Mesenchymal stem cell (in vitro differentiated cells and primary cell): ENCODE results near the gene GLIS2.

Experiments used
- DNase-seq: peaks from one replicate; pipeline ENCODE4 v3.0.0-alpha.2; 2013
- H2AFZ ChIP-seq: one replicate; pipeline ENCODE4 v1.6.1; 2013; ENCODE audit warnings: low read depth, mild to moderate bottlenecking, control low read depth, inconsistent platforms, low read length, moderate library complexity
- H2AK5ac ChIP-seq: 2 replicates; pipeline ENCODE4 v1.6.1; 2013; ENCODE audit warnings: low read length, moderate library complexity, mild to moderate bottlenecking, inconsistent platforms; ENCODE audit not compliant: severe bottlenecking
- H2BK120ac ChIP-seq: one replicate; pipeline ENCODE4 v1.6.1; 2013; ENCODE audit warnings: low read depth, mild to moderate bottlenecking, inconsistent platforms, low read length, moderate library complexity
- H2BK12ac ChIP-seq, 2 experiments: one replicate each; pipeline ENCODE4 v1.6.1; 2013; ENCODE audit warnings: inconsistent platforms in 2 of 2, low read length in 2 of 2, mild to moderate bottlenecking in 2 of 2, moderate library complexity in 2 of 2, control low read depth in 1 of 2
- H2BK15ac ChIP-seq: one replicate; pipeline ENCODE4 v1.6.1; 2013; ENCODE audit warnings: mild to moderate bottlenecking, low read depth, inconsistent platforms; ENCODE audit not compliant: poor library complexity, severe bottlenecking
- H2BK5ac ChIP-seq: 2 replicates; pipeline ENCODE4 v1.6.1; 2013; ENCODE audit warnings: low read depth, mild to moderate bottlenecking, low read length, control low read depth, inconsistent platforms; ENCODE audit not compliant: poor library complexity, severe bottlenecking
- H3K14ac ChIP-seq, 2 experiments: one replicate each; pipeline ENCODE4 v1.6.1; 2013; ENCODE audit warnings: inconsistent platforms in 2 of 2, low read length in 2 of 2, control low read depth in 1 of 2, mild to moderate bottlenecking in 1 of 2, moderate library complexity in 1 of 2
- H3K18ac ChIP-seq, 2 experiments: one replicate each; pipeline ENCODE4 v1.6.1; 2013; ENCODE audit warnings: inconsistent platforms in 2 of 2, low read length in 2 of 2, control low read depth in 1 of 2, low read depth in 1 of 2, mild to moderate bottlenecking in 1 of 2
- H3K23ac ChIP-seq, 2 experiments: one replicate each; pipeline ENCODE4 v1.6.1; 2013; ENCODE audit warnings: inconsistent platforms in 2 of 2, low read length in 2 of 2, mild to moderate bottlenecking in 2 of 2, moderate library complexity in 2 of 2, control low read depth in 1 of 2
- H3K27ac ChIP-seq: 2 replicates; pipeline ENCODE4 v1.5.1; 2013; ENCODE audit warnings: mild to moderate bottlenecking, moderate library complexity, low read length, control low read depth, inconsistent platforms; ENCODE audit not compliant: poor library complexity, severe bottlenecking
- H3K27me3 ChIP-seq, 2 experiments: 2 replicates each; pipeline versions ENCODE4 v1.6.1 to v1.7.0; 2013; ENCODE audit warnings: low read length in 2 of 2, mild to moderate bottlenecking in 2 of 2, moderate library complexity in 2 of 2, control low read depth in 1 of 2, inconsistent platforms in 1 of 2; ENCODE audit not compliant: control insufficient read depth in 1 of 2, insufficient read depth in 1 of 2
- H3K36me3 ChIP-seq, 2 experiments: 2 replicates each; pipeline versions ENCODE4 v1.6.1 to v1.7.0; 2013; ENCODE audit warnings: low read length in 2 of 2, control low read depth in 1 of 2, inconsistent platforms in 1 of 2, low read depth in 1 of 2, mild to moderate bottlenecking in 1 of 2; ENCODE audit not compliant: insufficient read depth in 2 of 2, control insufficient read depth in 1 of 2
- H3K4ac ChIP-seq, 2 experiments: one replicate each; pipeline ENCODE4 v1.6.1; 2013; ENCODE audit warnings: inconsistent platforms in 2 of 2, low read length in 2 of 2, mild to moderate bottlenecking in 2 of 2, moderate library complexity in 2 of 2, control low read depth in 1 of 2, low read depth in 1 of 2
- H3K4me1 ChIP-seq: 2 replicates; pipeline ENCODE4 v1.6.1; 2013; ENCODE audit warnings: low read depth, low read length, control low read depth; ENCODE audit not compliant: control insufficient read depth, insufficient read depth
- H3K4me2 ChIP-seq: 2 replicates; pipeline ENCODE4 v1.6.1; 2013; ENCODE audit warnings: low read length, mild to moderate bottlenecking, inconsistent platforms; ENCODE audit not compliant: poor library complexity, severe bottlenecking
- H3K4me3 ChIP-seq, 2 experiments: 2 replicates each; pipeline versions ENCODE4 v1.5.1 to v1.7.0; 2013; ENCODE audit warnings: low read length in 2 of 2, mild to moderate bottlenecking in 2 of 2, control low read depth in 1 of 2, low read depth in 1 of 2; ENCODE audit not compliant: insufficient read depth in 1 of 2
- H3K79me1 ChIP-seq: replicated peaks from 2 replicates; pipeline ENCODE4 v1.6.1; 2013; ENCODE audit warnings: mild to moderate bottlenecking, control low read depth, low read length, inconsistent platforms; ENCODE audit not compliant: poor library complexity, severe bottlenecking
- H3K9ac ChIP-seq: 2 replicates; pipeline ENCODE4 v1.7.0; 2013; ENCODE audit warnings: mild to moderate bottlenecking, low read length, moderate library complexity
- H3K9me3 ChIP-seq: 2 replicates; pipeline ENCODE4 v1.7.0; 2013; ENCODE audit warnings: mild to moderate bottlenecking, low read length; ENCODE audit not compliant: control insufficient read depth
- H4K8ac ChIP-seq: one replicate; pipeline ENCODE4 v1.6.1; 2013; ENCODE audit warnings: inconsistent platforms, mild to moderate bottlenecking, low read length, moderate library complexity
- H4K91ac ChIP-seq: one replicate; pipeline ENCODE4 v1.6.1; 2013; ENCODE audit warnings: mild to moderate bottlenecking, low read length, inconsistent platforms
- WGBS: methylation state at CpG from one replicate; pipeline ENCODE4 v1.1.7; 2013; ENCODE audit warnings: mixed read lengths; 5-methylcytosine and 5-hydroxymethylcytosine counted together

The GLIS2 gene

GRCh38 chr16:4328046-4328781 is 12.3 kb downstream of the GLIS2 start:
- Histone ChIP-seq H2BK120ac (peak overlapping the region; percentile 94), H2BK15ac (peak overlapping the region; percentile 77), H3K27ac (no peak overlapping the region), H2AFZ (no peak overlapping the region), H3K4me1 (peaks cover 51% of the 10 kb centered on the region), H3K4me3 (peak overlapping the region; percentile 52 to 75), H3K4me2 (peak overlapping the region; percentile 81), H3K4ac (peak overlapping the region; percentile 87 to 92), H3K9me3 (no peaks in the 10 kb centered on the region), H2BK12ac (peak overlapping the region; percentile 69 to 98), H4K8ac (peak overlapping the region; percentile 99), H3K36me3 (peaks cover 7 to 28% of the 10 kb centered on the region in 2 experiments), H3K9ac (peak overlapping the region; percentile 81), H4K91ac (peak overlapping the region; percentile 98), H2AK5ac (peak overlapping the region; percentile 16), H3K27me3 (no peaks in the 10 kb centered on the region), H2BK5ac (no peak overlapping the region), H3K23ac (peak overlapping the region in 1 of 2 experiments; percentile 96), H3K14ac (peak overlapping the region in 1 of 2 experiments; percentile 85), H3K18ac (peak overlapping the region; percentile 97 to 98), H3K79me1 (peaks cover 43% of the 10 kb centered on the region)
- DNase-seq: peak; percentile 90
- 9% methylated on average over 30 of the region's 30 CpGs for WGBS

- Histone ChIP-seq H4K91ac (peak overlapping the region; percentile 98), H2BK15ac (peak overlapping the region; percentile 77), H3K18ac (peak overlapping the region; percentile 95 to 98), H3K23ac (peak overlapping the region in 1 of 2 experiments; percentile 67), H3K27me3 (no peaks in the 10 kb centered on the region), H2AFZ (no peak overlapping the region), H3K4me3 (peak overlapping the region in 1 of 2 experiments; percentile 21), H3K9ac (peak overlapping the region; percentile 81), H4K8ac (peak overlapping the region; percentile 96), H3K27ac (no peak overlapping the region), H3K4me2 (peak overlapping the region; percentile 81), H3K9me3 (no peaks in the 10 kb centered on the region), H3K4ac (peak overlapping the region; percentile 80 to 87), H3K4me1 (peaks cover 42% of the 10 kb centered on the region), H2BK120ac (peak overlapping the region; percentile 94), H3K14ac (peak overlapping the region in 1 of 2 experiments; percentile 82), H2AK5ac (peak overlapping the region; percentile 21), H3K36me3 (peaks cover 12 to 36% of the 10 kb centered on the region in 2 experiments), H2BK12ac (peak overlapping the region; percentile 69 to 98), H3K79me1 (peaks cover 49% of the 10 kb centered on the region), H2BK5ac (no peak overlapping the region)
- peak; percentile 76 for DNase-seq
- WGBS: 53% methylated on average over 16 of the region's 17 CpGs
Measured at GRCh38 chr16:4328782-4329775, 13.2 kb downstream of the GLIS2 start.

GRCh38 chr16:4330277-4330874 is 14.5 kb downstream of the GLIS2 start:
- Histone ChIP-seq H3K9me3 (no peaks in the 10 kb centered on the region), H2AK5ac (no peak overlapping the region), H2BK15ac (peak overlapping the region; percentile 19), H3K18ac (peak overlapping the region in 1 of 2 experiments; percentile 40), H2BK5ac (no peak overlapping the region), H2BK12ac (peak overlapping the region in 1 of 2 experiments; percentile 55), H4K8ac (no peak overlapping the region), H2BK120ac (no peak overlapping the region), H3K14ac (no peak overlapping the region), H4K91ac (no peak overlapping the region), H3K4ac (no peak overlapping the region), H3K4me1 (peaks cover 32% of the 10 kb centered on the region), H3K4me3 (no peak overlapping the region), H2AFZ (no peak overlapping the region), H3K4me2 (no peak overlapping the region), H3K27me3 (no peaks in the 10 kb centered on the region), H3K9ac (no peak overlapping the region), H3K36me3 (peaks cover 22 to 42% of the 10 kb centered on the region in 2 experiments), H3K27ac (no peak overlapping the region), H3K79me1 (peaks cover 55% of the 10 kb centered on the region), H3K23ac (no peak overlapping the region)
- DNase-seq: peak; percentile 76
- WGBS: 53% methylated on average over 14 of the region's 14 CpGs
